Measurements from ENCODE around the gene ANO8.

DNA sequence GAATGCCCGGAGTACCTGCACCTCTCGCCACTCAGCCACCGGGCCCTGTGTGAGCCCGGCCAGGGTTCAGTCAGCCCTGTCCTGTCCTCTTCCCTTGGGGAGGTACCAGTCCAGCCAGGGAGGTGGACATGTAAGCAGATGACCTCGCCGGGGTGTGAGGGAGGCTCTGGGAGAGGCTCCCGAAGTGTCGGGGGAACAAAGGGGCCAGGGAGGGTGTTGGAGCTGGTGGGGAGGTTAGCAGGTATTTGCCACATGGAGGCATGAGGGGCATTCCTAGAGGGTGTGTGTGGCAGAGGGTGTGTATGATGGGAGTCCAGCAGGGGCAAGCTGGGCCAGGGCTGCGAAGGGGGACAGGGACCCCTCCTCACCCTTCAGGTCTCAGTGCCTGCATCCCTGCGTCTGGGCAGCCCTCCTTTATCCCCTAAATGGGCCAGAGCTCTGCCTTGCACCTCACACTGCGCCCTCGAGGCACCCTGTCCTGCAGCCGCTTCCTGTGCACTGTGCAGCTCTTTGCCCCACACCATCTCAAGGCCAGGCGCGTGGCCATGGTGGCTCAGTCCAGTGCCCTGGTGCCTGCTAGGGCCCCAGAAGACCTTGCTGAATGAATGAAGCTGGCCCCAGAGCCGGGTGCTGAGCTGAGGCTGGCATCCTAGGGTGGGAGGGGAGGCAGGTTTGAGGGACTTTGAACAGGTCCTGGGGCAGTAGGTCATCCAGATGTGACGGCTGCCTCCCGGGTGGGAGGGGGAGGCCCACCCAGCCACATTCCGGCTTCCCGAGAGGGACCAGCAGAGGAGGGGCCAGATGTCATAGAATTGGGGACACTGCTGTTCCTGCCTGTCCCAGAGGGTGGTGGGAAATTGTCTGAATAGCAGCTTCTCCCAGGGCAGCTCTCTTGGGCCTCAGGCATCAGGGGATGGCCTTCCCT is 22.2 kb downstream of the ANO8 start:
- TF ChIP-seq POLR2AphosphoS5 (IDR thresholded peaks at IDR 0.05; ENCODE audit: low read depth, low read length), result no peak
- no peak for TF ChIP-seq TAF1 (IDR thresholded peaks at IDR 0.05; ENCODE audit: low read depth, low read length)
- no peak for TF ChIP-seq POLR2A (IDR thresholded peaks at IDR 0.05; ENCODE audit: low read depth, low read length)
- TF ChIP-seq PAX5 (IDR thresholded peaks at IDR 0.05; ENCODE audit: insufficient read depth, low read length, severe bottlenecking), result no peak
- no peak for TF ChIP-seq POU2F2 (IDR thresholded peaks at IDR 0.05; ENCODE audit: low read depth, low read length)
- TF ChIP-seq SPI1 (IDR thresholded peaks at IDR 0.05; ENCODE audit: low read depth, low read length), result no peak
